Mesothelial cell of epicardium (in vitro differentiated cells): Measurements from ENCODE around the gene ARHGDIB. TPM values are rescaled to one million over a fixed set of nuclear protein-coding genes. Genes with fewer than 3 reads are reported as not detected.

Experiments used
- DNase-seq, 2 experiments: peaks; one replicate each; pipeline ENCODE4 v3.0.0; 2021; ENCODE audit warnings: low spot score in 2 of 2; ENCODE audit not compliant: unreplicated experiment in 2 of 2
- H3K27ac Mint-ChIP-seq: 2 replicates; pipeline ENCODE4 v1.8.0; 2021; ENCODE audit warnings: mixed read lengths
- H3K27me3 Mint-ChIP-seq: 2 replicates; pipeline ENCODE4 v1.8.0; 2021; ENCODE audit warnings: low read depth, mixed read lengths
- H3K36me3 Mint-ChIP-seq: 2 replicates; pipeline ENCODE4 v1.8.0; 2021; ENCODE audit warnings: mixed read lengths
- H3K4me1 Mint-ChIP-seq: 2 replicates; pipeline ENCODE4 v1.8.0; 2021; ENCODE audit warnings: mixed read lengths
- H3K4me3 Mint-ChIP-seq: 2 replicates; pipeline ENCODE4 v1.8.0; 2021; ENCODE audit warnings: mild to moderate bottlenecking, moderate library complexity, mixed read lengths
- H3K9me3 Mint-ChIP-seq: 2 replicates; pipeline ENCODE4 v1.8.0; 2021; ENCODE audit warnings: mixed read lengths
- CTCF ChIP-seq: fragments of 200-600 bp; sonication (generic); IDR thresholded peaks from one replicate; pipeline ENCODE4 v1.5.0; 2021; ENCODE audit warnings: antibody characterized with exemption; ENCODE audit not compliant: unreplicated experiment
- total RNA-seq: library from RNA; stranded (reverse); gene quantifications from 3 replicates; pipeline ENCODE4 v1.2.1, GENCODE V29; 2021

ARHGDIB gene
- total RNA-seq, 1 donor from 2014 or later = 28.5 TPM

GRCh38 chr12:14921218-14921617, 40.2 kb downstream of the ARHGDIB start:
- Mint-ChIP-seq H3K36me3 (peaks cover 41% of the 10 kb centered on the region), H3K27me3 (no peaks in the 10 kb centered on the region), H3K27ac (no peak overlapping the region), H3K4me3 (no peak overlapping the region), H3K9me3 (no peaks in the 10 kb centered on the region), H3K4me1 (peaks cover 2% of the 10 kb centered on the region)
- DNase-seq = no peak
- no peak for TF ChIP-seq CTCF

GRCh38 chr12:14920475-14921126, 40.8 kb downstream of the ARHGDIB start:
- peaks cover 43% of the 10 kb centered on the region for H3K36me3 Mint-ChIP-seq
- DNase-seq = no peak
- no peak overlapping the region for H3K4me3 Mint-ChIP-seq
- no peaks in the 10 kb centered on the region for H3K27me3 Mint-ChIP-seq
- TF ChIP-seq CTCF = no peak
- H3K9me3 Mint-ChIP-seq = no peaks in the 10 kb centered on the region
- H3K4me1 Mint-ChIP-seq = peaks cover 3% of the 10 kb centered on the region
- H3K27ac Mint-ChIP-seq = no peak overlapping the region

- TF ChIP-seq CTCF = no peak
- H3K9me3 Mint-ChIP-seq = no peaks in the 10 kb centered on the region
Observed at GRCh38 chr12:14919455-14919854, 41.9 kb downstream of the ARHGDIB start.

GRCh38 chr12:14915736-14916135, 45.7 kb downstream of the ARHGDIB start:
- no peak overlapping the region for H3K4me3 Mint-ChIP-seq
- TF ChIP-seq CTCF = no peak
- H3K4me1 Mint-ChIP-seq = peaks cover 11% of the 10 kb centered on the region
- peak overlapping the region; percentile 3 for H3K27ac Mint-ChIP-seq
- no peak for DNase-seq
- peaks cover 4% of the 10 kb centered on the region for H3K9me3 Mint-ChIP-seq
- H3K36me3 Mint-ChIP-seq = peaks cover 50% of the 10 kb centered on the region
- no peaks in the 10 kb centered on the region for H3K27me3 Mint-ChIP-seq

More at GRCh38 chr12:14919455-14919854, 41.9 kb downstream of the ARHGDIB start:
- Mint-ChIP-seq H3K27ac (no peak overlapping the region), H3K36me3 (peaks cover 46% of the 10 kb centered on the region), H3K27me3 (no peaks in the 10 kb centered on the region), H3K4me1 (peaks cover 8% of the 10 kb centered on the region), H3K4me3 (no peak overlapping the region)
- DNase-seq = no peak

GRCh38 chr12:14913381-14913781, 48.0 kb downstream of the ARHGDIB start:
- Mint-ChIP-seq H3K4me1 (peaks cover 12% of the 10 kb centered on the region), H3K9me3 (peaks cover 6% of the 10 kb centered on the region), H3K36me3 (peaks cover 52% of the 10 kb centered on the region), H3K27ac (no peak overlapping the region), H3K4me3 (no peak overlapping the region), H3K27me3 (no peaks in the 10 kb centered on the region)
- no peak for TF ChIP-seq CTCF
- DNase-seq = no peak
